Fibroblast of skin of left biceps (primary cell): ENCODE data around the gene KLF13.
A peak's percentile ranks its signal among the peaks of the same experiment; 100 is the strongest.

Source experiments
- DNase-seq, 2 experiments: peaks; one replicate each; pipeline ENCODE4 v3.0.0-alpha.2; 2013; ENCODE audit warnings: low read depth in 2 of 2

The KLF13 gene

DNA sequence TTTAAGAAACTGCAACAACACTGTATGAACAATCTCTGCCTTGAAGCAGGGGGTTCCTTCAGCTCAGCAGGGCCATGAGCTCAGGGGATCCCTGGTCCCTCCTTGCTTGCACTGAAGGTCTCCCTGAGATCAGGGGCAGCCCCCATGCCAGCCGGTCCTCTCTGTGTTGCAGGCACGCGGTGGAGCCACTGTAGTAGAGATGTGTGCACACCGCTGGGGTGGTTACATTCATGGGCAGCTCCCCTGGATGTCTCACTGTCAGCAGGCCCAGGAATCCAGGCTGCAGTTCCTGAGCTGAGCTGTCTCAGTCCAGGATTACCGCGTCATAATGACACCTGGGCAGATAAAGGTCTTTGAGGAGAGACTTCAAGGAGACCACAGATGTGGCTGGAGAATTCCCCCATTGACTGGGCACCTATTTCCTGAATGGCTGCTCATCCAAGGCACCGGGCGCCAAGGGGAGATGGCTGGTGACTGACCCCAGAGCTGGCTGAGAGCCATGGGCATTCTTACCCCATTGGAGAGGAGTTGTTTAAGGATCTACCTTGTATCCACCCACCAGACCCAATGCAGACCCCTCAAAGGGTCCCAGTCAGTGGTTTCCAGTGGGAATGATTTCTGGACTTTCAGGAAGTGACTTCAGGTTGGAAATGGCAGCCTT is 10.4 kb upstream of the KLF13 start:
- no peak for DNase-seq

- no peak for DNase-seq
Observed at GRCh38 chr15:31317017-31317416, 9.6 kb upstream of the KLF13 start.

- DNase-seq, result no peak
Observed at GRCh38 chr15:31317421-31318327, 9.0 kb upstream of the KLF13 start.

- DNase-seq, result no peak
Observed at GRCh38 chr15:31318429-31318828, 8.2 kb upstream of the KLF13 start.

GRCh38 chr15:31320022-31320421 is 6.6 kb upstream of the KLF13 start:
- no peak for DNase-seq

DNA sequence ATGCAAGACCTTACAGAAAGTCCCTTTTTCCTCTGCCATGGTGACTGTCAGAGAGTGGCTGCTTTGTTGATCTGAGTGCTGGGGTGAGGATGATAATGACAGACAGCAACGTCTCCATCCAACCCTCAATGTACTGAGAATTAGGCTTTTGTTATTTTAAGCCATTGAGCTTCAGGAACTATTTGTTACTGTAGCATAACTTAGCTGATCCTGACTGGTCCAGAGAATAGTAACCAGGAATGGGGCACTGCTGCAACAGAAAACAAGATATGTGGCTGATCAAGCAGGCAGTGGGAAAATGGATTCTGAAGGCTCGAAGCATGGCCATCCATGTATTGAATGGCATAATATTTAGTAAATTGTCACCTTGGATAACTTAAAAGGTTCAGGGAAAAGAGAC is 5.2 kb upstream of the KLF13 start:
- DNase-seq, result no peak

- no peak for DNase-seq
Observed at GRCh38 chr15:31322504-31322903, 4.1 kb upstream of the KLF13 start.

DNA sequence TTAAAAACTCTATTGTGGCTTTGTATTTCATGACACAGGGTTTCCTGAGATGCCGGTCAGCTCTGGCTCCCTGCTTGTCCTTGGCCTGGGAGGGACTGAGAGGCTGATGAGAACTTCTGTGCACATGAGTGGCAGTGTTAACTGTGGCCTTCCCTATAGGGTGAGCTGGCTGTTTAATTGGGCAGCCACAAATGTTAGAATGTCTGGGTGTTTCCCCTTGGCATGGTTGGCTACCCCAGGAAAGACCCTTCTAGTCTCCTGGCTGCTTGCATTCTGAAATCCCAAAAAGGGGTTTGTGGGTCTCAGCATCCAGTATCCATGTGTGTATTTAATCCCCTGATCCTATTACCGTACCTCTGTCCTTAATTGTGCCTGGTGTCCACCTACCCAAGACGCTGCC is 3.0 kb upstream of the KLF13 start:
- no peak for DNase-seq

- DNase-seq, result no peak
Observed at GRCh38 chr15:31324186-31324585, 2.4 kb upstream of the KLF13 start.

DNA sequence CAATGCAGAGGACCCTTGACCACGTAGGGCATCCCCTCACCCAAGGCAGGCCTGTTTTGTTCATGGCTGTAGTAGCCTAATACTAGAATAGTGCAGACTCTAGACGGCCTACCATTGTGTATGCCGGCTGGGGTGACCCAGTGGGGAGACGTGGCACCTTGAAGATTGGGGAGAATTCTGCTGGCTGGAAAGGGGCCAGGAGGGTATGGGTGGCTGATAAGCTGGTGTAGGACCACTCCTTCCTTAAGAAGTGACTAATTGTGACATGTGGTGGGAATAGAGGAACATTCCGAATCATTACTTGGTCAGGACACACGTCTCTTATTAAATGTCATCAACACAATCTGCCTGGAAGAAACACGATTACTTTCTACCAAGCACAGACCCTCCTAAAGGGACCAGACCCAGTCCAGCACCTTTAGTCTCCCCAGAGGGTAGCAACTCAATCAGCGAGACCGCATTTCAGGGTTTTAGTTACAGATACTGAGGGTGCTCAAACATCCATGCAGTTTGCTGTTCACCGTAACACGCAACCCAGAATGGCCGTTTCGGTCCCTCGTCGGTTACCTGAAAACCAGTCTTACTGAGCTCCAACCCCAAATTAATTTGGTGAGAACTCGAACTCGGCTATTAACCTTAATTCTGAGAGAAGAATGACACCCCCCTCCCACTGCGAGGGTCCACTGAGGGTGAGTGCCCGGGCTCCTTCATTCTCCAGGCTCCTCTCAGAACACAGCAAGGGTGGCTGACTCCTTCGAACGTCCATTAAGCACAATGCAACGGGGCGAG is 1.6 kb upstream of the KLF13 start:
- DNase-seq, result no peak

DNA sequence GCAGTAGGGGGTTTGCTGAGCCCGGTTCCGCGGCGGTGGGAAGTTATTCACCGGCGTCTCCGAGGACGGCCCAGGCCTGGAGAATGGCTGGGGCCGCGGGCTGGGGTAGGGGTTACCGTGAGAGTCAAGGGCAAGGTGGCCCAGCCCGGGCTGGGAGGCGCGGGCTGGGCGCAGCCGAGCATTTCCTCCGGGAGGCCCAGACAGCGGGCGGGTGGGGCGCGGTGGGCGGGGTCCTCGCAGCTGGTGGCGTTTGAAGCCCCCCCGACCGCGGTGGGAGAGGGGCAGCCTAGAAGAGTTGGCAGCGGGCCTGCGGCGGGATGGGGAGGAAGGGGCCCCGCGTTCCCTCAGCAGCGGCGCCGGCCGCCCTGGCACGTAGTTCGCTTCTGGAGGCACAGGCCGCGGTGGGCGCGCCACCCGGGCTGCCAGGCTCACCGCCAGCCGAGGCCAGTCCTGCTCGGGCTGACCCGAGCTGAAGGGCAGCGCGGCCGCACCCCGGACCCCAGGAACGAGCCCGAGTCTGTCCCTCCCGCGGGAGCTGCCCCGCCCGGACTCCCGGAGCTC is 960 bp upstream of the KLF13 start:
- DNase-seq, result no peak

DNA sequence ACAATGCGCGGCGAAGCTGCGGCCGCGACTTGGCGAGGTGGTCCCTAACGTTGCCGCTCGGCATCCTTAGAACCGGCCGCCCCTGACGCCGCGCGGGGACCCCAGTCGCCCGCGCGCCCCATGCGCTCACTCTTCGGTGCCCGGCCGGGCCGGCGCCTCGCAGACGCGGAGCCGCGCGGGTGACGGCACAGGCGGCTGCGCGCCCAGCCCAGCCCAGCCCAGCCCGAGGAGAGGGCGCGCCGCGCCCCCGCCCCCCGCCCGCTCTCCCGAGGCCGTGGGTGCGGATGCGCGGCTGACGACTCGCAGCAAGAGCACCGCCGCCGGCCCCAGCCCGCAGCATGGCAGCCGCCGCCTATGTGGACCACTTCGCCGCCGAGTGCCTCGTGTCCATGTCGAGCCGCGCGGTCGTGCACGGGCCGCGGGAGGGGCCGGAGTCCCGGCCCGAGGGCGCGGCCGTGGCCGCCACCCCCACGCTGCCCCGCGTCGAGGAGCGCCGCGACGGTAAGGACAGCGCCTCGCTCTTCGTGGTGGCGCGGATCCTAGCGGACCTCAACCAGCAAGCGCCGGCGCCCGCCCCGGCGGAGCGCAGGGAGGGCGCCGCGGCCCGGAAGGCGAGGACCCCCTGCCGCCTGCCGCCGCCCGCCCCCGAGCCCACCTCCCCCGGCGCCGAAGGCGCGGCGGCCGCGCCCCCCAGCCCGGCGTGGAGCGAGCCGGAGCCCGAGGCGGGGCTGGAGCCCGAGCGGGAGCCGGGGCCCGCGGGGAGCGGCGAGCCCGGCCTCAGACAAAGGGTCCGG is 437 bp downstream of the KLF13 start:
- peak in 1 of 2 experiments; percentile 32 for DNase-seq

DNA sequence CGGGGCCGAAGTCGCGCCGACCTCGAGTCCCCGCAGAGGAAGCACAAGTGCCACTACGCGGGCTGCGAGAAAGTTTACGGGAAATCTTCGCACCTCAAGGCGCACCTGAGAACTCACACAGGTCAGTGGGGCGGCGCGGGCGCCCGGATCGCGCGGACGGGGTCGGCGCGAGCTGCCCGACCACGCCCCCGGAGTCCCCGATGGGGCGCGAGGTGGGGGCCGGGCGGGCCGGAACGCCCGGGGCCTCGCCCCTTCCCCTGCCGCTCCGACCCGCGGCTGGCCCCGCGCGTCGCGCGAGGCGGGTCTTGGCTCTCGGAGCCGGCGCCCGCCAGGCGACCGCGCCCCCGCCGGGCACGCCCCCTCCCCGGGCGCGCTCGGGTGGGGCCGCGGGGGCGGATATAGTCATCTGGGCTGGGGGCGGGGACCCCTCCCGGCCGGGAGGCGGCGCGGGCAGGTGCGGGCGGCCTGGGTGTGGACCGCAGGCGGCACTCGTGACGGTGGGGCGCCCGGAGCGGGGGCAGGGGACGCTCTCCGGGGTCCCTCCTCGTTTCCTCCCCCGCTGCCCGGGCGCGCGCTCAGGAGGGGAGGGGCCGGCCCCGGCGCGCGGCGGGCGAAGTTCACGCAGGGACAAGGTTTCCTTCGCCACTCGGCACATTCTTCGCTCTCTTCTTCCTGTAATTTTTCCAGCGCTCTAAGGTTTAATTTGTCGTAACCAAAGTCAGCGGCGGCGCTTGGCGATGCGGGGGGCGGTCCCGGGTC is 1.2 kb downstream of the KLF13 start:
- no peak for DNase-seq

DNA sequence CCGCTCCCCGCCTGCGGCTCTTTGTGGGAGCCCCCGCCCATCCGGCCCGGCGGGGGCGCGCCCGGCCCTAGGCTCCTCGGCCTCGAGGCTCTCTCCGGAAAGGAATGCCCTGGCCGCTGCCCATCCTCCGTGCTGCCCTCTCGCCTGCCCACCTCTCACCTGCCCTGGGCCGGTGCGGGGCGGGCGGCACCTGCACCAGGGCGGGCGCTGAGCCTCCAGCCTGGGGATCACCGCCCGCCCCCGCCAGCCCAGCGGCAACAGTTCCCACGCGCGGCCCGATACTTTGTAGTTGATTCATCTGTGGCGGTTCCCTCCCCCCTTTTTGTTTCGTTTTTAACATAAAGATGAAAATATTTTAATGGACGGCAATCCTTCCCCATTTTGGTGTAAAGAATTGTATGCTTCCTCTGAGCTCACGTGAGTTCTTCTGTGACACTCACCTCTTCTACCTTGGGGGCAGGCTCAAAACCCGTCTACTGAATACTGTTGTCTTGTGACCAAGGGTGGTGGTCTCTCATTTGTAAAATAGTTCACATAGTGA is 1.9 kb downstream of the KLF13 start:
- DNase-seq, result no peak

- no peak for DNase-seq
Observed at GRCh38 chr15:31328969-31329639, 2.5 kb downstream of the KLF13 start.

DNA sequence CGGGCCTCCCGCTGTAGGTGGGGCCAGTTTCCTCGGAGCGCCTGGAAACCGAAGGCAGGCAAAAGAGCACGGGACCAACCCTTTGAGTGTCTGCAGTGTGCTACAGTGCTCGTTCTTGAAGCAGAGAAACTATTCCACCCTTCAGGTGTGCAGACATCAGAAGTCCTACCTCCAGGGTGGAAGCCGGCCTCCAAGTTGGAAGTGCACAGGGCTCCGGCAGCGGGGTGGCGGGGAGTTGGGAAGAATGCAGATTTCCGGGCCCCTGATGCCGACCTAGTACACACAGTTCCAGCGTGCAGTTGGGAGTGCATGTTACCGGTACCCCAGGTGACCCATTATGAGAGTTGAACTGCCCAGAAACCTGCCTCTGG is 3.0 kb downstream of the KLF13 start:
- DNase-seq, result no peak

- no peak for DNase-seq
Observed at GRCh38 chr15:31330111-31330785, 3.6 kb downstream of the KLF13 start.

- DNase-seq, result no peak
Observed at GRCh38 chr15:31330836-31331235, 4.2 kb downstream of the KLF13 start.

DNA sequence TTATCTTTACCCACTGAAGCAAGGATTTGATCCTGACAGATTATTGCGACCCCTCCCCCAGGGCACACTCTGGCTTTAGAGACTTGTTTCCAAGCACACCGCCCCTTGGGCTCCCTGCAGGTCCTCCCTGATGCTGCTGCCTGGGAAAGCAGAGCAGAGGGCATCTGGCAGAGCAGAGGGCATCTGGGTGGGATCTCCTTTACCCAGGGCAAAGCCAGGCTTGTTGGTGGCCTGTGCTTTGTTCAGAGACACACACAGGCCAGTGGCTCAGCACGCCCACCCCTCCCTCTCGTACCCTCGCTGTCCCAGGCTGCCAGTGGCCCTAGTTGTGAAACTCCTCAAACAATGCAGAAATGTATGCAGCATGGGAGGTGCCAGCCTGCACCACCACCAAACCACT is 4.8 kb downstream of the KLF13 start:
- no peak for DNase-seq
